Neural progenitor cell (in vitro differentiated cells): ENCODE results near the gene MEF2D. TPM values are rescaled to one million over a fixed set of nuclear protein-coding genes. Genes with fewer than 3 reads are reported as not detected.

Experiments used
- DNase-seq: peaks from one replicate; pipeline ENCODE4 v3.0.0-alpha.2; 2016; ENCODE audit warnings: low spot score
- H2AFZ ChIP-seq: fragments of 200-600 bp; sonication (generic); replicated peaks from 2 replicates; pipeline ENCODE4 v1.6.1; 2016; ENCODE audit warnings: antibody characterized with exemption
- H3F3A ChIP-seq: fragments of 200-600 bp; sonication (generic); 2 replicates; pipeline ENCODE4 v1.6.1; 2016; ENCODE audit warnings: antibody characterized with exemption, low read depth
- H3K27ac ChIP-seq: fragments of 200-600 bp; sonication (generic); 2 replicates; pipeline ENCODE4 v1.5.1; 2016; ENCODE audit warnings: mild to moderate bottlenecking
- H3K27me3 ChIP-seq: fragments of 200-600 bp; sonication (generic); 2 replicates; pipeline ENCODE4 v1.6.1; 2016; ENCODE audit warnings: mild to moderate bottlenecking, moderate library complexity
- H3K36me3 ChIP-seq: fragments of 200-600 bp; sonication (generic); 2 replicates; pipeline ENCODE4 v1.5.1; 2016
- H3K4me1 ChIP-seq: fragments of 200-600 bp; sonication (generic); 2 replicates; pipeline ENCODE4 v1.6.1; 2016; ENCODE audit warnings: mixed run types
- H3K4me2 ChIP-seq: fragments of 200-600 bp; sonication (generic); 2 replicates; pipeline ENCODE4 v1.6.1; 2016
- H3K4me3 ChIP-seq: fragments of 200-600 bp; sonication (generic); 2 replicates; pipeline ENCODE4 v1.5.1; 2016
- H3K79me2 ChIP-seq: fragments of 200-600 bp; sonication (generic); 2 replicates; pipeline ENCODE4 v1.6.1; 2016; ENCODE audit warnings: low read depth
- H3K9ac ChIP-seq: fragments of 200-600 bp; sonication (generic); 2 replicates; pipeline ENCODE4 v1.6.1; 2016
- H3K9me3 ChIP-seq: fragments of 200-600 bp; sonication (generic); 2 replicates; pipeline ENCODE4 v1.5.1; 2016; ENCODE audit warnings: low read depth
- H4K20me1 ChIP-seq: fragments of 200-600 bp; sonication (generic); 2 replicates; pipeline ENCODE4 v1.6.1; 2016; ENCODE audit warnings: low read depth
- H3K27ac Mint-ChIP-seq: 3 replicates; pipeline ENCODE4 v1.8.0; 2021; ENCODE audit warnings: mixed read lengths
- H3K27me3 Mint-ChIP-seq: 2 replicates; pipeline ENCODE4 v1.8.0; 2022; ENCODE audit warnings: low read depth, mild to moderate bottlenecking, inconsistent platforms, moderate library complexity, mixed read lengths; ENCODE audit not compliant: insufficient read depth
- H3K36me3 Mint-ChIP-seq: 3 replicates; pipeline ENCODE4 v1.8.0; 2021; ENCODE audit warnings: mixed read lengths
- H3K4me1 Mint-ChIP-seq: 3 replicates; pipeline ENCODE4 v1.8.0; 2021; ENCODE audit warnings: mixed read lengths
- H3K4me3 Mint-ChIP-seq: 3 replicates; pipeline ENCODE4 v1.8.0; 2021; ENCODE audit warnings: mild to moderate bottlenecking, moderate library complexity, mixed read lengths
- H3K9me3 Mint-ChIP-seq: 3 replicates; pipeline ENCODE4 v1.8.0; 2020; ENCODE audit warnings: mixed read lengths
- CTCF ChIP-seq: fragments of 200-600 bp; sonication (generic); IDR thresholded peaks from 2 replicates; pipeline ENCODE4 v1.5.1; 2017; ENCODE audit warnings: antibody characterized with exemption, mild to moderate bottlenecking
- EZH2 ChIP-seq: fragments of 200-600 bp; sonication (generic); IDR thresholded peaks from 2 replicates; pipeline ENCODE4 v1.6.1; 2017; ENCODE audit warnings: antibody characterized with exemption, mild to moderate bottlenecking, moderate library complexity
- EZH2phosphoT487 ChIP-seq: fragments of 200-600 bp; sonication (generic); IDR thresholded peaks from 2 replicates; pipeline ENCODE4 v1.6.1; 2017; ENCODE audit warnings: antibody characterized with exemption
- total RNA-seq: library from RNA; depleted of rRNA; stranded (reverse); fragments of >200 nt; gene quantifications from 2 replicates; pipeline ENCODE4 v1.2.3, GENCODE V29; 2015; ENCODE audit warnings: low replicate concordance

The MEF2D gene
- total RNA-seq, 1 donor from 2014 or later: 1.8 TPM

- no peaks in the 10 kb centered on the region for H3K27me3 ChIP-seq
- H3K27ac ChIP-seq: no peak overlapping the region
- peaks cover 24% of the 10 kb centered on the region for H3K36me3 Mint-ChIP-seq
- H3F3A ChIP-seq: no peaks in the 10 kb centered on the region
- peaks cover 6% of the 10 kb centered on the region for H3K27me3 Mint-ChIP-seq
- no peak for TF ChIP-seq CTCF
- H3K4me1 ChIP-seq: no peaks in the 10 kb centered on the region
- H3K9ac ChIP-seq: no peak overlapping the region
- H3K4me2 ChIP-seq: no peak overlapping the region
- DNase-seq: no peak
- H3K9me3 ChIP-seq: no peaks in the 10 kb centered on the region
- no peak overlapping the region for H3K4me3 ChIP-seq
- H3K4me1 Mint-ChIP-seq: peaks cover 1% of the 10 kb centered on the region
- peaks cover 7% of the 10 kb centered on the region for H4K20me1 ChIP-seq
- peak overlapping the region; percentile 52 for H3K27ac Mint-ChIP-seq
- no peaks in the 10 kb centered on the region for H3K9me3 Mint-ChIP-seq
- H3K4me3 Mint-ChIP-seq: no peak overlapping the region
- no peak overlapping the region for H2AFZ ChIP-seq
- no peaks in the 10 kb centered on the region for H3K79me2 ChIP-seq
- H3K36me3 ChIP-seq: no peaks in the 10 kb centered on the region
Observed at GRCh38 chr1:156481527-156481926, 19.0 kb downstream of the MEF2D start.

GRCh38 chr1:156480411-156481192 lies 20.0 kb downstream of the MEF2D start:
- Histone ChIP-seq H4K20me1 (no peaks in the 10 kb centered on the region), H3K4me3 (no peak overlapping the region), H3K27ac (no peak overlapping the region), H3K79me2 (no peaks in the 10 kb centered on the region), H3K9ac (no peak overlapping the region), H3K36me3 (no peaks in the 10 kb centered on the region), H3F3A (no peaks in the 10 kb centered on the region), H3K4me2 (no peak overlapping the region), H3K4me1 (no peaks in the 10 kb centered on the region), H2AFZ (no peak overlapping the region), H3K27me3 (no peaks in the 10 kb centered on the region), H3K9me3 (no peaks in the 10 kb centered on the region)
- Mint-ChIP-seq H3K27ac (no peak overlapping the region), H3K4me1 (no peaks in the 10 kb centered on the region), H3K4me3 (no peak overlapping the region), H3K27me3 (peaks cover 10% of the 10 kb centered on the region), H3K9me3 (no peaks in the 10 kb centered on the region), H3K36me3 (peaks cover 29% of the 10 kb centered on the region)
- DNase-seq: peak; percentile 84
- TF ChIP-seq EZH2phosphoT487: no peak
- peak; percentile 70 for TF ChIP-seq CTCF

GRCh38 chr1:156480016-156480370 lies 20.6 kb downstream of the MEF2D start:
- H4K20me1 ChIP-seq: no peaks in the 10 kb centered on the region
- Mint-ChIP-seq H3K4me3 (no peak overlapping the region), H3K36me3 (peaks cover 29% of the 10 kb centered on the region), H3K27ac (no peak overlapping the region), H3K4me1 (no peaks in the 10 kb centered on the region), H3K9me3 (no peaks in the 10 kb centered on the region), H3K27me3 (peaks cover 10% of the 10 kb centered on the region)
- H3K4me2 ChIP-seq: no peak overlapping the region
- no peaks in the 10 kb centered on the region for H3F3A ChIP-seq
- TF ChIP-seq EZH2 (no peak), CTCF (no peak), EZH2phosphoT487 (no peak)
- no peak overlapping the region for H3K4me3 ChIP-seq
- DNase-seq: no peak
- no peak overlapping the region for H3K27ac ChIP-seq
- H2AFZ ChIP-seq: no peak overlapping the region
- H3K9ac ChIP-seq: no peak overlapping the region
- no peaks in the 10 kb centered on the region for H3K9me3 ChIP-seq
- no peaks in the 10 kb centered on the region for H3K36me3 ChIP-seq
- H3K79me2 ChIP-seq: no peaks in the 10 kb centered on the region
- no peaks in the 10 kb centered on the region for H3K4me1 ChIP-seq
- H3K27me3 ChIP-seq: no peaks in the 10 kb centered on the region
